SK-N-SH (cell line): ENCODE results near the gene TMEM14A. TPM values are rescaled to one million over a fixed set of nuclear protein-coding genes. Genes with fewer than 3 reads are reported as not detected.

ENCODE experiments used
- CTCF ChIA-PET: fragments of 300-600, 350-600 bp; formaldehyde crosslinking; extraction: SDS; loops from one replicate; lab custom pipeline; 2021; lab: Yijun Ruan, JAX
- POLR2A ChIA-PET: fragments of 350-600 bp; sonication (Branson Sonifier 250); formaldehyde crosslinking; extraction: SDS; loops from one replicate; lab custom pipeline; 2020; ENCODE audit warnings: antibody characterized with exemption, inconsistent platforms; lab: Yijun Ruan, JAX
- DNase-seq: peaks from one replicate; pipeline ENCODE4 v3.0.0; 2012
- H2AFZ ChIP-seq: fragments of 200-600 bp; sonication (generic); 2 replicates; pipeline ENCODE4 v1.8.1; 2016; ENCODE audit warnings: antibody characterized with exemption, mild to moderate bottlenecking, low read depth
- H3F3A ChIP-seq: fragments of 200-600 bp; sonication (generic); replicated peaks from 2 replicates; pipeline ENCODE3; 2016; ENCODE audit warnings: antibody characterized with exemption, mild to moderate bottlenecking; ENCODE audit not compliant: insufficient read depth
- H3K27ac ChIP-seq, 2 experiments: fragments of 200-500 bp in 1 of 2; fragments of 200-600 bp in 1 of 2; sonication (Bioruptor generic) in 1 of 2; sonication (generic), shearing (Covaris generic) in 1 of 2; 2 replicates each; pipeline versions ENCODE4 v1.5.1 to v1.6.1; 2014 to 2016; ENCODE audit warnings: low read depth in 2 of 2, inconsistent platforms in 1 of 2, low read length in 1 of 2, mild to moderate bottlenecking in 1 of 2, mixed read lengths in 1 of 2
- H3K27me3 ChIP-seq: fragments of 200-600 bp; sonication (generic), shearing (Covaris generic); 2 replicates; pipeline ENCODE4 v1.6.1; 2016; ENCODE audit warnings: mixed run types; ENCODE audit not compliant: insufficient read depth
- H3K36me3 ChIP-seq, 2 experiments: fragments of 200-500 bp in 1 of 2; fragments of 200-600 bp in 1 of 2; sonication (Bioruptor generic) in 1 of 2; sonication (generic) in 1 of 2; replicated peaks in 1 of 2; 2 replicates each; pipeline versions ENCODE3 to v1.5.1; 2014 to 2016; ENCODE audit warnings: low read length in 1 of 2, mild to moderate bottlenecking in 1 of 2; ENCODE audit not compliant: insufficient read depth in 2 of 2, control insufficient read depth in 1 of 2
- H3K4me1 ChIP-seq, 2 experiments: fragments of 200-500 bp in 1 of 2; fragments of 200-600 bp in 1 of 2; sonication (Bioruptor generic) in 1 of 2; sonication (generic), shearing (Covaris generic) in 1 of 2; 2 replicates each; pipeline versions ENCODE4 v1.5.1 to v1.6.1; 2014 to 2016; ENCODE audit warnings: low read depth in 1 of 2, low read length in 1 of 2, mixed run types in 1 of 2; ENCODE audit not compliant: insufficient read depth in 2 of 2, control insufficient read depth in 1 of 2
- H3K4me2 ChIP-seq: fragments of 200-600 bp; sonication (generic), shearing (Covaris generic); 2 replicates; pipeline ENCODE4 v1.6.1; 2017; ENCODE audit warnings: mixed run types
- H3K4me3 ChIP-seq, 2 experiments: fragments of 200-500 bp in 1 of 2; fragments of 200-600 bp in 1 of 2; sonication (Bioruptor generic) in 1 of 2; sonication (generic), shearing (Covaris generic) in 1 of 2; 2 replicates each; pipeline versions ENCODE4 v1.5.1 to v1.8.1; 2014 to 2016; ENCODE audit warnings: low read depth in 2 of 2, inconsistent platforms in 1 of 2, low read length in 1 of 2, mild to moderate bottlenecking in 1 of 2, mixed read lengths in 1 of 2, moderate library complexity in 1 of 2
- H3K79me2 ChIP-seq: fragments of 200-600 bp; sonication (generic); 2 replicates; pipeline ENCODE4 v1.8.1; 2017; ENCODE audit warnings: mild to moderate bottlenecking; ENCODE audit not compliant: insufficient read depth
- H3K9ac ChIP-seq: fragments of 200-600 bp; sonication (generic); 2 replicates; pipeline ENCODE4 v1.6.1; 2017; ENCODE audit warnings: mixed run types
- H3K9me2 ChIP-seq: fragments of 200-600 bp; sonication (generic); 2 replicates; pipeline ENCODE4 v1.6.1; 2017; ENCODE audit warnings: mixed run types
- H3K9me3 ChIP-seq: fragments of 200-600 bp; sonication (generic); 2 replicates; pipeline ENCODE4 v1.6.1; 2017; ENCODE audit warnings: mixed run types, mild to moderate bottlenecking, moderate library complexity
- H4K20me1 ChIP-seq: fragments of 200-600 bp; sonication (generic); 2 replicates; pipeline ENCODE4 v1.6.1; 2017; ENCODE audit warnings: mild to moderate bottlenecking, mixed run types; ENCODE audit not compliant: insufficient read depth
- EZH2phosphoT487 ChIP-seq: fragments of 200-600 bp; sonication (generic); IDR thresholded peaks from 2 replicates; pipeline ENCODE4 v1.6.1; 2017; ENCODE audit warnings: low read depth, mixed run types, mild to moderate bottlenecking, antibody characterized with exemption, moderate library complexity, borderline replicate concordance
- FOSL2 ChIP-seq: IDR thresholded peaks from 2 replicates; pipeline ENCODE4 v1.4.0; 2012; ENCODE audit warnings: low read depth, mild to moderate bottlenecking, moderate library complexity, borderline replicate concordance
- FOXM1 ChIP-seq: IDR thresholded peaks from 2 replicates; pipeline ENCODE4 v1.4.0; 2012; ENCODE audit warnings: low read depth, mild to moderate bottlenecking
- GATA2 ChIP-seq: sonication (generic); formaldehyde crosslinking; IDR thresholded peaks from 2 replicates; pipeline ENCODE4 v1.5.0; 2020; ENCODE audit warnings: mild to moderate bottlenecking, missing genetic modification reagents
- JUND ChIP-seq: IDR thresholded peaks from 2 replicates; pipeline ENCODE4 v1.4.0; 2012
- MEF2A ChIP-seq: IDR thresholded peaks from 2 replicates; pipeline ENCODE4 v1.4.0; 2012; ENCODE audit warnings: low read depth, borderline replicate concordance
- MXI1 ChIP-seq: IDR thresholded peaks from 2 replicates; pipeline ENCODE4 v1.6.1; 2012; ENCODE audit warnings: mild to moderate bottlenecking, low read depth, low read length, improper control_type of control experiment
- NRF1 ChIP-seq: IDR thresholded peaks from 2 replicates; pipeline ENCODE4 v1.6.1; 2012; ENCODE audit warnings: low read depth, mild to moderate bottlenecking, low read length
- RAD21 ChIP-seq: IDR thresholded peaks from 2 replicates; pipeline ENCODE4 v1.6.1; 2012; ENCODE audit warnings: mild to moderate bottlenecking, low read length
- RCOR1 ChIP-seq: fragments of 150-350 bp; IDR thresholded peaks from 2 replicates; pipeline ENCODE4 v1.6.1; 2017; ENCODE audit warnings: antibody characterized with exemption, low read length
- RFX5 ChIP-seq: IDR thresholded peaks from 2 replicates; pipeline ENCODE4 v1.6.1; 2012; ENCODE audit warnings: mild to moderate bottlenecking, improper control_type of control experiment, low read length
- SIN3A ChIP-seq: IDR thresholded peaks from 2 replicates; pipeline ENCODE4 v1.6.1; 2012; ENCODE audit warnings: low read depth, mild to moderate bottlenecking, low read length, moderate library complexity, borderline replicate concordance
- SMC3 ChIP-seq: IDR thresholded peaks from 2 replicates; pipeline ENCODE4 v1.6.1; 2012; ENCODE audit warnings: low read depth, low read length, improper control_type of control experiment
- TAF1 ChIP-seq: IDR thresholded peaks from 2 replicates; pipeline ENCODE4 v1.6.1; 2012; ENCODE audit warnings: low read depth, mild to moderate bottlenecking, low read length, moderate library complexity, borderline replicate concordance
- TEAD4 ChIP-seq: IDR thresholded peaks from 2 replicates; pipeline ENCODE4 v1.4.0; 2012; ENCODE audit warnings: mild to moderate bottlenecking, borderline replicate concordance; ENCODE audit not compliant: insufficient read depth
- YY1 ChIP-seq: IDR thresholded peaks from 2 replicates; pipeline ENCODE4 v1.4.0; 2012; ENCODE audit warnings: low read depth, mild to moderate bottlenecking
- WGBS: methylation state at CpG from one replicate; pipeline ENCODE4 v1.1.6; 2017; ENCODE audit warnings: low lambda C conversion rate; 5-methylcytosine and 5-hydroxymethylcytosine counted together
- polyA plus RNA-seq, 3 experiments: library from polyadenylated mRNA; depleted of rRNA; stranded (reverse); fragments of >200 nt; gene quantifications; 2 replicates each; pipeline ENCODE4 v1.2.3, GENCODE V29; 2012
- TF ChIP-seq, protein P1 (sequence below): fragments of 150-350 bp; IDR thresholded peaks from 2 replicates; pipeline ENCODE4 v1.6.1; 2017; ENCODE audit warnings: antibody characterized with exemption, low read length, low read depth, borderline replicate concordance
- TF ChIP-seq, protein P2 (sequence below): IDR thresholded peaks from 2 replicates; pipeline ENCODE4 v1.4.0; 2012; ENCODE audit warnings: low read depth
- TF ChIP-seq, protein P3 (sequence below): IDR thresholded peaks from 2 replicates; pipeline ENCODE4 v1.4.0; 2012; ENCODE audit warnings: low read depth, borderline replicate concordance
- TF ChIP-seq, protein P4 (sequence below): fragments of 200-600 bp; sonication (generic); IDR thresholded peaks from 2 replicates; pipeline ENCODE4 v1.6.1; 2017; ENCODE audit warnings: antibody characterized with exemption, mild to moderate bottlenecking, moderate library complexity

The TMEM14A gene
- polyA plus RNA-seq, 1 of the 3 experiments (the other 2 are of a cell fraction) = 42.4 TPM

DNA sequence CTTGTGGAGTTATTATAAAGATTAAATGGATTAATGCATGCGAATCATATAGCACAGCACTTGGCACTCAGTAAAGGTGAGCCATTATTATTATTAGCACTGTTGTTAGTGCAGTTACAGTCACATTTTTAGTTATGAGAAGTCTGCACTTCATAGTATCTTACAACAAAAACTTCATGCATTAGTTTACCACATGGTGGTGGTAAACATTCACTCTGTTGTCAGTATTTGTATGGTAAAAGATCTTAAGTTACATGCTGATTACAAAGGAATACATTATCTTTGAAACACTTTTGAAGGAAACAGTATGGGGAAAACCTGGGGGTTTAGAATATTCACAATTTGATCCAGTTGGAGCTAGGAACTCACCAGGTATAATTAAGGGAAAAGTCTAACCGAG is 20.8 kb downstream of the TMEM14A start:
- no peak overlapping the region for H3K4me2 ChIP-seq
- H3K36me3 ChIP-seq = peaks cover 1 to 7% of the 10 kb centered on the region in 2 experiments
- no peaks in the 10 kb centered on the region for H3K9me2 ChIP-seq
- ChIA-PET CTCF (no interaction called here), POLR2A (no interaction called here)
- H3K4me1 ChIP-seq = no peaks in the 10 kb centered on the region
- no peak overlapping the region for H3K27ac ChIP-seq
- TF ChIP-seq, protein P1, sequence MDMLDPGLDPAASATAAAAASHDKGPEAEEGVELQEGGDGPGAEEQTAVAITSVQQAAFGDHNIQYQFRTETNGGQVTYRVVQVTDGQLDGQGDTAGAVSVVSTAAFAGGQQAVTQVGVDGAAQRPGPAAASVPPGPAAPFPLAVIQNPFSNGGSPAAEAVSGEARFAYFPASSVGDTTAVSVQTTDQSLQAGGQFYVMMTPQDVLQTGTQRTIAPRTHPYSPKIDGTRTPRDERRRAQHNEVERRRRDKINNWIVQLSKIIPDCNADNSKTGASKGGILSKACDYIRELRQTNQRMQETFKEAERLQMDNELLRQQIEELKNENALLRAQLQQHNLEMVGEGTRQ = no peak
- TF ChIP-seq MEF2A (no peak), GATA2 (CRISPR knock-in tag) (no peak), SMC3 (no peak), RCOR1 (no peak), SIN3A (no peak), JUND (no peak), FOXM1 (no peak), YY1 (no peak), NRF1 (no peak), RFX5 (no peak), RAD21 (no peak), TEAD4 (no peak), TAF1 (no peak), FOSL2 (no peak), MXI1 (no peak), EZH2phosphoT487 (no peak)
- TF ChIP-seq, protein P2, sequence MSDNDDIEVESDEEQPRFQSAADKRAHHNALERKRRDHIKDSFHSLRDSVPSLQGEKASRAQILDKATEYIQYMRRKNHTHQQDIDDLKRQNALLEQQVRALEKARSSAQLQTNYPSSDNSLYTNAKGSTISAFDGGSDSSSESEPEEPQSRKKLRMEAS = no peak
- TF ChIP-seq, protein P3, sequence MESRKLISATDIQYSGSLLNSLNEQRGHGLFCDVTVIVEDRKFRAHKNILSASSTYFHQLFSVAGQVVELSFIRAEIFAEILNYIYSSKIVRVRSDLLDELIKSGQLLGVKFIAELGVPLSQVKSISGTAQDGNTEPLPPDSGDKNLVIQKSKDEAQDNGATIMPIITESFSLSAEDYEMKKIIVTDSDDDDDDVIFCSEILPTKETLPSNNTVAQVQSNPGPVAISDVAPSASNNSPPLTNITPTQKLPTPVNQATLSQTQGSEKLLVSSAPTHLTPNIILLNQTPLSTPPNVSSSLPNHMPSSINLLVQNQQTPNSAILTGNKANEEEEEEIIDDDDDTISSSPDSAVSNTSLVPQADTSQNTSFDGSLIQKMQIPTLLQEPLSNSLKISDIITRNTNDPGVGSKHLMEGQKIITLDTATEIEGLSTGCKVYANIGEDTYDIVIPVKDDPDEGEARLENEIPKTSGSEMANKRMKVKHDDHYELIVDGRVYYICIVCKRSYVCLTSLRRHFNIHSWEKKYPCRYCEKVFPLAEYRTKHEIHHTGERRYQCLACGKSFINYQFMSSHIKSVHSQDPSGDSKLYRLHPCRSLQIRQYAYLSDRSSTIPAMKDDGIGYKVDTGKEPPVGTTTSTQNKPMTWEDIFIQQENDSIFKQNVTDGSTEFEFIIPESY = no peak
- TF ChIP-seq, protein P4, sequence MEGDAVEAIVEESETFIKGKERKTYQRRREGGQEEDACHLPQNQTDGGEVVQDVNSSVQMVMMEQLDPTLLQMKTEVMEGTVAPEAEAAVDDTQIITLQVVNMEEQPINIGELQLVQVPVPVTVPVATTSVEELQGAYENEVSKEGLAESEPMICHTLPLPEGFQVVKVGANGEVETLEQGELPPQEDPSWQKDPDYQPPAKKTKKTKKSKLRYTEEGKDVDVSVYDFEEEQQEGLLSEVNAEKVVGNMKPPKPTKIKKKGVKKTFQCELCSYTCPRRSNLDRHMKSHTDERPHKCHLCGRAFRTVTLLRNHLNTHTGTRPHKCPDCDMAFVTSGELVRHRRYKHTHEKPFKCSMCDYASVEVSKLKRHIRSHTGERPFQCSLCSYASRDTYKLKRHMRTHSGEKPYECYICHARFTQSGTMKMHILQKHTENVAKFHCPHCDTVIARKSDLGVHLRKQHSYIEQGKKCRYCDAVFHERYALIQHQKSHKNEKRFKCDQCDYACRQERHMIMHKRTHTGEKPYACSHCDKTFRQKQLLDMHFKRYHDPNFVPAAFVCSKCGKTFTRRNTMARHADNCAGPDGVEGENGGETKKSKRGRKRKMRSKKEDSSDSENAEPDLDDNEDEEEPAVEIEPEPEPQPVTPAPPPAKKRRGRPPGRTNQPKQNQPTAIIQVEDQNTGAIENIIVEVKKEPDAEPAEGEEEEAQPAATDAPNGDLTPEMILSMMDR = no peak
- H3K4me3 ChIP-seq = no peak overlapping the region
- H3K9ac ChIP-seq = no peak overlapping the region
- no peak for DNase-seq
- no peaks in the 10 kb centered on the region for H3K9me3 ChIP-seq
- no peaks in the 10 kb centered on the region for H3K79me2 ChIP-seq
- no peaks in the 10 kb centered on the region for H3F3A ChIP-seq
- no peaks in the 10 kb centered on the region for H4K20me1 ChIP-seq
- no peak overlapping the region for H2AFZ ChIP-seq
- no peaks in the 10 kb centered on the region for H3K27me3 ChIP-seq
- WGBS = 80% methylated on average over 2 of the region's 2 CpGs
